K562 (cell line): ENCODE measurements around the gene AKAP10. TPM values are rescaled to one million over a fixed set of nuclear protein-coding genes. Genes with fewer than 3 reads are reported as not detected.

Experiments
- ARID1B ChIP-seq: fragments of 450-650 bp; IDR thresholded peaks from 2 replicates; pipeline ENCODE4 v1.6.1; 2016; ENCODE audit warnings: antibody characterized with exemption, mild to moderate bottlenecking, inconsistent platforms
- CHCHD3 ChIP-seq: fragments of 250-450 bp; sonication (Bioruptor Pico); IDR thresholded peaks from 2 replicates; pipeline ENCODE4 v2.1.2; 2022; ENCODE audit warnings: mild to moderate bottlenecking
- ETS2 ChIP-seq: IDR thresholded peaks from 2 replicates; pipeline ENCODE4 v1.6.1; 2016; ENCODE audit warnings: borderline replicate concordance, missing genetic modification characterization, mild to moderate bottlenecking, moderate library complexity, missing compliant biosample characterization; ENCODE audit not compliant: poor library complexity, severe bottlenecking
- L3MBTL2 ChIP-seq: fragments of 450-650 bp; IDR thresholded peaks from 2 replicates; pipeline ENCODE4 v1.6.1; 2016; ENCODE audit warnings: mild to moderate bottlenecking, moderate library complexity
- MGA ChIP-seq: fragments of 450-650 bp; IDR thresholded peaks from 2 replicates; pipeline ENCODE4 v1.6.1; 2016; ENCODE audit warnings: mild to moderate bottlenecking, moderate library complexity
- MTA3 ChIP-seq: fragments of 450-650 bp; formaldehyde crosslinking; IDR thresholded peaks from 2 replicates; pipeline ENCODE4 v1.6.1; 2017; ENCODE audit warnings: mild to moderate bottlenecking, borderline replicate concordance
- RBBP5 ChIP-seq: fragments of 200-600 bp; sonication (generic); IDR thresholded peaks from 2 replicates; pipeline ENCODE4 v1.6.1; 2012; ENCODE audit warnings: borderline replicate concordance, mild to moderate bottlenecking, low read length, control low read depth, inconsistent platforms; ENCODE audit not compliant: insufficient read depth, poor library complexity, severe bottlenecking
- RBM17 ChIP-seq: fragments of 200-400 bp; formaldehyde crosslinking; IDR thresholded peaks from 2 replicates; pipeline ENCODE4 v1.6.1; 2017; ENCODE audit warnings: low read depth, mild to moderate bottlenecking, low read length, borderline replicate concordance
- SMARCA4 ChIP-seq: fragments of 450-650 bp; IDR thresholded peaks from 2 replicates; pipeline ENCODE4 v1.6.1; 2016
- SMARCA5 ChIP-seq: fragments of 450-650 bp; IDR thresholded peaks from 2 replicates; pipeline ENCODE4 v1.6.1; 2016
- ZNF263 ChIP-seq: sonication (generic); formaldehyde crosslinking; IDR thresholded peaks from 2 replicates; pipeline ENCODE4 v1.8.0; 2022; ENCODE audit warnings: mild to moderate bottlenecking, missing genetic modification reagents, borderline replicate concordance
- ZNF695 ChIP-seq: fragments of 450-650 bp; formaldehyde crosslinking; IDR thresholded peaks from 2 replicates; pipeline ENCODE4 v1.4.0; 2020; ENCODE audit warnings: mild to moderate bottlenecking, moderate library complexity
- polyA plus RNA-seq, 8 experiments: library from polyadenylated mRNA; depleted of rRNA in 4 of 8; stranded (reverse) in 5 of 8; unstranded in 3 of 8; fragments of >200 nt; fragmentation: Nextera tagmentation in 2 of 8; fragmentation: Illumina TruSeq in 1 of 8; extraction: Ambion mirVana in 2 of 8; extraction: Trizol in 1 of 8; gene quantifications; 2 replicates each; pipeline versions ENCODE4 v1.2.1 to v1.2.3, GENCODE V29; 2011 to 2014; ENCODE audit warnings: inconsistent platforms in 1 of 8, missing spikeins in 1 of 8
- total RNA-seq, 7 experiments: library from RNA; depleted of rRNA in 6 of 7; stranded (reverse); fragments of >200 nt in 6 of 7; fragmentation: Illumina TruSeq in 2 of 7; extraction: Trizol in 2 of 7; gene quantifications; 2 replicates each; pipeline versions ENCODE4 v1.2.1 to v1.2.3, GENCODE V29; 2011 to 2021; ENCODE audit warnings: low replicate concordance in 1 of 7
- TF ChIP-seq, protein P1 (sequence below): fragments of 450-650 bp; IDR thresholded peaks from 2 replicates; pipeline ENCODE4 v1.6.1; 2016; ENCODE audit warnings: mild to moderate bottlenecking
- TF ChIP-seq, protein P2 (sequence below): IDR thresholded peaks from 2 replicates; pipeline ENCODE4 v1.6.1; 2011; ENCODE audit not compliant: insufficient read length; ENCODE audit errors: extremely low read depth

AKAP10 gene
- total and polyA plus RNA-seq, 9 of the 15 experiments (the other 6 are each of a cell fraction or from before 2014, with no cell fraction given) = 4.0 to 20.3 (median 8.2) TPM

DNA sequence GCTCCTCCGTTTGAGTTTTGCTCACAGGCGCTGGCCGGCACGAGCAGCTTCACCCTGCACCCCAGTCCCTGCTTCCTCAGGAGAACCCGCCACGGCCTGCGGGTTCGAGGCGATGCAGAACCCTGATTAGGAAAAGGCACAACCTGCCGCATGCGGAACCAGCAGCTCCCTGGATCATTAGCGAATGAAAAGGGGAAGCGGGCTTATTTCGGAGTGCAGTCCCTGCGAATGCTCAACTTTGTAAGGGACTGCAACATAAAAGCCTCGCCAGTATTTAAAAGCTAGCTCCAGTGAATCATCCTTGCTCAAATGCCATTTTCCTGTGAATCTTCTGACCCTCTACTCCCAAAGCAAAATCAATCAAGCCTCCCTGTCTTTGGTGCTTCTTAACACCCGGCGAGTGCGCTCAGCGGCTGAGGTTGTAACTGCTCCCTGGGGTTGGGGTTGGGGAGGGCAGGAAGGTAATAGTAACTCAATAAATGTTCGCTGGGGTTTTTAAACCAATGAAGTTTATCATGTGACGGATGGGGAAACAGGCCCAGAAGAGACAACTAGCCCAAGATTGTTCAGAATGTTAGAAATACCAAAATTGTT lies 678 bp upstream of the AKAP10 start (continued):
- TF ChIP-seq MGA = no peak
- no peak for TF ChIP-seq ETS2 (tag)
- TF ChIP-seq L3MBTL2 = peak; percentile 77
- TF ChIP-seq SMARCA5 = no peak
- no peak for TF ChIP-seq MTA3
- no peak for TF ChIP-seq SMARCA4
- TF ChIP-seq RBBP5 = peak; percentile 30
- TF ChIP-seq, protein P1, sequence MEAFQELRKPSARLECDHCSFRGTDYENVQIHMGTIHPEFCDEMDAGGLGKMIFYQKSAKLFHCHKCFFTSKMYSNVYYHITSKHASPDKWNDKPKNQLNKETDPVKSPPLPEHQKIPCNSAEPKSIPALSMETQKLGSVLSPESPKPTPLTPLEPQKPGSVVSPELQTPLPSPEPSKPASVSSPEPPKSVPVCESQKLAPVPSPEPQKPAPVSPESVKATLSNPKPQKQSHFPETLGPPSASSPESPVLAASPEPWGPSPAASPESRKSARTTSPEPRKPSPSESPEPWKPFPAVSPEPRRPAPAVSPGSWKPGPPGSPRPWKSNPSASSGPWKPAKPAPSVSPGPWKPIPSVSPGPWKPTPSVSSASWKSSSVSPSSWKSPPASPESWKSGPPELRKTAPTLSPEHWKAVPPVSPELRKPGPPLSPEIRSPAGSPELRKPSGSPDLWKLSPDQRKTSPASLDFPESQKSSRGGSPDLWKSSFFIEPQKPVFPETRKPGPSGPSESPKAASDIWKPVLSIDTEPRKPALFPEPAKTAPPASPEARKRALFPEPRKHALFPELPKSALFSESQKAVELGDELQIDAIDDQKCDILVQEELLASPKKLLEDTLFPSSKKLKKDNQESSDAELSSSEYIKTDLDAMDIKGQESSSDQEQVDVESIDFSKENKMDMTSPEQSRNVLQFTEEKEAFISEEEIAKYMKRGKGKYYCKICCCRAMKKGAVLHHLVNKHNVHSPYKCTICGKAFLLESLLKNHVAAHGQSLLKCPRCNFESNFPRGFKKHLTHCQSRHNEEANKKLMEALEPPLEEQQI = no peak
- no peak for TF ChIP-seq CHCHD3 (CRISPR knock-in tag)
- TF ChIP-seq RBM17 = no peak
- TF ChIP-seq ZNF695 = no peak
- TF ChIP-seq, protein P2, sequence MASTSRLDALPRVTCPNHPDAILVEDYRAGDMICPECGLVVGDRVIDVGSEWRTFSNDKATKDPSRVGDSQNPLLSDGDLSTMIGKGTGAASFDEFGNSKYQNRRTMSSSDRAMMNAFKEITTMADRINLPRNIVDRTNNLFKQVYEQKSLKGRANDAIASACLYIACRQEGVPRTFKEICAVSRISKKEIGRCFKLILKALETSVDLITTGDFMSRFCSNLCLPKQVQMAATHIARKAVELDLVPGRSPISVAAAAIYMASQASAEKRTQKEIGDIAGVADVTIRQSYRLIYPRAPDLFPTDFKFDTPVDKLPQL = no peak
- no peak for TF ChIP-seq ARID1B
- no peak for TF ChIP-seq ZNF263 (CRISPR knock-in tag)
